GM23248 (cell line): ENCODE data around the gene PRUNE2.

Experiments used
- EZH2 ChIP-seq: fragments of 200-600 bp; sonication (generic); IDR thresholded peaks from 2 replicates; pipeline ENCODE4 v1.6.1; 2018; ENCODE audit warnings: antibody characterized with exemption, mild to moderate bottlenecking; ENCODE audit not compliant: insufficient read depth, poor library complexity, severe bottlenecking
- EZH2phosphoT487 ChIP-seq: fragments of 200-600 bp; sonication (generic); IDR thresholded peaks from 2 replicates; pipeline ENCODE4 v1.6.1; 2018; ENCODE audit warnings: antibody characterized with exemption, moderate library complexity, mild to moderate bottlenecking, low read depth; ENCODE audit not compliant: insufficient read depth

DNA sequence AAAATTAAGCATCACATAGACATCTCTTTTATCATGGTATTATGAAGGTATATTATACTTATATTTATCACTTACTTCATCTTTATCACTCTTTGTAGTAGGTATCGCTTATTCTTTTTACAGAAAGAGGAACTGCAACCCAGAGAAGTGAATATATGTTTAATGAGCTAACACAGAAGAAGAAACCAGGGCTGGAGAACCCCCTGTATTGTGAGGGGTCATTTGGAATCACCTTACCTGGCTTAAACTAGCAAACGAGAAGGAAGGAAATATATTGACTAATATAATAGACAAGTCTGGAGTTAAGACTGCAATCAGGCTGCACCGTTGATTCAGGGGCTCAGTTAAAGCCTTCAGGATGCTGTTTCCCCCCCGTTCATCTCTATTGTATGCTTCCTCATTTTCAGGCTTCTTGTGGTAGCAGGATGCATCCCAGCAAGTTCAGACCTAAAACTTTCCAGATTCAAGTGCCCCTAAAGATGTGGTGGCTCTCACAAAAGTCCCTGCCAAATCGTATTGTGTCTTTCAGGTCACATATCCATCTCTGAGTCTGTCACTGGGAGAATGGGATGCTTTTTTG is 300.5 kb downstream of the PRUNE2 start:
- TF ChIP-seq EZH2 (no peak), EZH2phosphoT487 (no peak)
